A549 (cell line): ENCODE data around the gene DOK7.

Experiments
- BCL3 ChIP-seq: fragments of >200 bp; sonication (Bioruptor Twin); formaldehyde crosslinking; IDR thresholded peaks from 3 replicates; pipeline ENCODE4 v1.6.1; 2016
- EHMT2 ChIP-seq: fragments of 200-600 bp; sonication (generic); IDR thresholded peaks from 2 replicates; pipeline ENCODE4 v1.6.1; 2016; ENCODE audit warnings: antibody characterized with exemption, low read depth, mild to moderate bottlenecking, moderate library complexity
- EP300 ChIP-seq, 2 experiments: fragments of >200 bp; sonication (Bioruptor Twin); formaldehyde crosslinking; IDR thresholded peaks; 2 replicates in 1 of 2; 3 replicates in 1 of 2; pipeline ENCODE4 v1.6.1; 2016 to 2017
- FOSL2 ChIP-seq, 2 experiments: fragments of 450-650 bp in 1 of 2; fragments of >200 bp in 1 of 2; sonication (Bioruptor Twin) in 1 of 2; formaldehyde crosslinking; IDR thresholded peaks; 2 replicates each; pipeline versions ENCODE4 v1.5.0 to v1.6.1; 2016 to 2020; ENCODE audit warnings: mild to moderate bottlenecking in 1 of 2, moderate library complexity in 1 of 2
- MAFK ChIP-seq: fragments of 450-650 bp; IDR thresholded peaks from 2 replicates; pipeline ENCODE4 v1.6.1; 2014; ENCODE audit not compliant: partially characterized antibody
- MAX ChIP-seq: IDR thresholded peaks from 2 replicates; pipeline ENCODE4 v1.6.1; 2012
- POLR2A ChIP-seq: IDR thresholded peaks from 2 replicates; pipeline ENCODE4 v1.6.1; 2012; ENCODE audit warnings: mild to moderate bottlenecking, low read length
- RAD21 ChIP-seq, 2 experiments: fragments of >200 bp in 1 of 2; sonication (Bioruptor Twin) in 1 of 2; formaldehyde crosslinking in 1 of 2; IDR thresholded peaks in 1 of 2; conservative IDR thresholded peaks in 1 of 2; 2 replicates in 1 of 2; 3 replicates in 1 of 2; pipeline ENCODE4 v1.6.1; 2012 to 2018; ENCODE audit warnings: inconsistent platforms in 1 of 2
- SREBF2 ChIP-seq: fragments of 450-650 bp; IDR thresholded peaks from 2 replicates; pipeline ENCODE4 v1.6.1; 2014; ENCODE audit warnings: mild to moderate bottlenecking, moderate library complexity
- TF ChIP-seq, protein P1 (sequence below): fragments of >200 bp; sonication (Bioruptor Twin); formaldehyde crosslinking; IDR thresholded peaks from 3 replicates; pipeline ENCODE4 v1.5.1; 2016
- TF ChIP-seq, protein P2 (sequence below): fragments of 450-650 bp; IDR thresholded peaks from 2 replicates; pipeline ENCODE4 v1.6.1; 2014; ENCODE audit warnings: antibody characterized with exemption
- TF ChIP-seq, protein P3 (sequence below): fragments of 200-600 bp; sonication (generic); IDR thresholded peaks from 2 replicates; pipeline ENCODE4 v1.6.1; 2016; ENCODE audit warnings: antibody characterized with exemption, mild to moderate bottlenecking, moderate library complexity

DNA sequence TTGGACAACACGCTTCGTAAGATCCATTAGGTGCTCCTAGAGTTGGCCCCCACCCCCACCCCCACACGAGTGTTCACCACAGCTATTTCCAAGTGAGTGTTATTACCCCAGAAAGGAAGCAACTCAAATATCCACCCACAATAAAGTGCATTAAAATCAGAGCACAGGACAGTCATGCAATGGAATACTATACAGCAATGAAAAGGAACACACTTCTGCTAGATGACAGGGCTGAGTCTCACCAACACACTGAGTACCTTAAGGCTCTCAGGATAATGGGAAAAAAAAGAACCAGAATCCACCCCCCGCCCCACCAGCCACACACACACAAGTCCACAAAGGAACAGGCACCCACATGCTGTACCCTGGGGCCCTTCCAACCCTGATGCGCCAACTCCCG, 48.1 kb downstream of the DOK7 start:
- TF ChIP-seq, protein P1, sequence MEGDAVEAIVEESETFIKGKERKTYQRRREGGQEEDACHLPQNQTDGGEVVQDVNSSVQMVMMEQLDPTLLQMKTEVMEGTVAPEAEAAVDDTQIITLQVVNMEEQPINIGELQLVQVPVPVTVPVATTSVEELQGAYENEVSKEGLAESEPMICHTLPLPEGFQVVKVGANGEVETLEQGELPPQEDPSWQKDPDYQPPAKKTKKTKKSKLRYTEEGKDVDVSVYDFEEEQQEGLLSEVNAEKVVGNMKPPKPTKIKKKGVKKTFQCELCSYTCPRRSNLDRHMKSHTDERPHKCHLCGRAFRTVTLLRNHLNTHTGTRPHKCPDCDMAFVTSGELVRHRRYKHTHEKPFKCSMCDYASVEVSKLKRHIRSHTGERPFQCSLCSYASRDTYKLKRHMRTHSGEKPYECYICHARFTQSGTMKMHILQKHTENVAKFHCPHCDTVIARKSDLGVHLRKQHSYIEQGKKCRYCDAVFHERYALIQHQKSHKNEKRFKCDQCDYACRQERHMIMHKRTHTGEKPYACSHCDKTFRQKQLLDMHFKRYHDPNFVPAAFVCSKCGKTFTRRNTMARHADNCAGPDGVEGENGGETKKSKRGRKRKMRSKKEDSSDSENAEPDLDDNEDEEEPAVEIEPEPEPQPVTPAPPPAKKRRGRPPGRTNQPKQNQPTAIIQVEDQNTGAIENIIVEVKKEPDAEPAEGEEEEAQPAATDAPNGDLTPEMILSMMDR, result no peak
- TF ChIP-seq, protein P2, sequence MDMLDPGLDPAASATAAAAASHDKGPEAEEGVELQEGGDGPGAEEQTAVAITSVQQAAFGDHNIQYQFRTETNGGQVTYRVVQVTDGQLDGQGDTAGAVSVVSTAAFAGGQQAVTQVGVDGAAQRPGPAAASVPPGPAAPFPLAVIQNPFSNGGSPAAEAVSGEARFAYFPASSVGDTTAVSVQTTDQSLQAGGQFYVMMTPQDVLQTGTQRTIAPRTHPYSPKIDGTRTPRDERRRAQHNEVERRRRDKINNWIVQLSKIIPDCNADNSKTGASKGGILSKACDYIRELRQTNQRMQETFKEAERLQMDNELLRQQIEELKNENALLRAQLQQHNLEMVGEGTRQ, result no peak
- TF ChIP-seq SREBF2 (no peak), FOSL2 (IDR thresholded peaks at IDR 0.05) (no peak), FOSL2 (CRISPR knock-in tag; IDR thresholded peaks at IDR 0.05) (no peak), BCL3 (no peak), MAX (no peak), EP300 (IDR thresholded peaks at IDR 0.05) (no peak), POLR2A (no peak), MAFK (no peak), RAD21 (conservative IDR thresholded peaks at IDR 0.05 in 1 of 2, IDR thresholded peaks at IDR 0.05 in 1 of 2) (no peak), EHMT2 (no peak)
- TF ChIP-seq, protein P3, sequence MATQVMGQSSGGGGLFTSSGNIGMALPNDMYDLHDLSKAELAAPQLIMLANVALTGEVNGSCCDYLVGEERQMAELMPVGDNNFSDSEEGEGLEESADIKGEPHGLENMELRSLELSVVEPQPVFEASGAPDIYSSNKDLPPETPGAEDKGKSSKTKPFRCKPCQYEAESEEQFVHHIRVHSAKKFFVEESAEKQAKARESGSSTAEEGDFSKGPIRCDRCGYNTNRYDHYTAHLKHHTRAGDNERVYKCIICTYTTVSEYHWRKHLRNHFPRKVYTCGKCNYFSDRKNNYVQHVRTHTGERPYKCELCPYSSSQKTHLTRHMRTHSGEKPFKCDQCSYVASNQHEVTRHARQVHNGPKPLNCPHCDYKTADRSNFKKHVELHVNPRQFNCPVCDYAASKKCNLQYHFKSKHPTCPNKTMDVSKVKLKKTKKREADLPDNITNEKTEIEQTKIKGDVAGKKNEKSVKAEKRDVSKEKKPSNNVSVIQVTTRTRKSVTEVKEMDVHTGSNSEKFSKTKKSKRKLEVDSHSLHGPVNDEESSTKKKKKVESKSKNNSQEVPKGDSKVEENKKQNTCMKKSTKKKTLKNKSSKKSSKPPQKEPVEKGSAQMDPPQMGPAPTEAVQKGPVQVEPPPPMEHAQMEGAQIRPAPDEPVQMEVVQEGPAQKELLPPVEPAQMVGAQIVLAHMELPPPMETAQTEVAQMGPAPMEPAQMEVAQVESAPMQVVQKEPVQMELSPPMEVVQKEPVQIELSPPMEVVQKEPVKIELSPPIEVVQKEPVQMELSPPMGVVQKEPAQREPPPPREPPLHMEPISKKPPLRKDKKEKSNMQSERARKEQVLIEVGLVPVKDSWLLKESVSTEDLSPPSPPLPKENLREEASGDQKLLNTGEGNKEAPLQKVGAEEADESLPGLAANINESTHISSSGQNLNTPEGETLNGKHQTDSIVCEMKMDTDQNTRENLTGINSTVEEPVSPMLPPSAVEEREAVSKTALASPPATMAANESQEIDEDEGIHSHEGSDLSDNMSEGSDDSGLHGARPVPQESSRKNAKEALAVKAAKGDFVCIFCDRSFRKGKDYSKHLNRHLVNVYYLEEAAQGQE, result no peak
